Muscle of leg (tissue), 11 donors: Measurements from ENCODE around the gene CHST11. TPM values are rescaled to one million over a fixed set of nuclear protein-coding genes. Genes with fewer than 3 reads are reported as not detected.

Source experiments
- DNase-seq: peaks from one replicate; pipeline ENCODE4 v3.0.0; 2013
- H3K27ac ChIP-seq: one replicate; pipeline ENCODE4 v1.5.1; 2013; ENCODE audit warnings: mild to moderate bottlenecking, low read length, control low read depth
- H3K27me3 ChIP-seq: one replicate; pipeline ENCODE4 v1.6.1; 2013; ENCODE audit warnings: low read length; ENCODE audit not compliant: control insufficient read depth, insufficient read depth
- H3K36me3 ChIP-seq: one replicate; pipeline ENCODE4 v1.6.1; 2013; ENCODE audit warnings: low read length; ENCODE audit not compliant: control insufficient read depth, insufficient read depth
- H3K4me1 ChIP-seq: one replicate; pipeline ENCODE4 v1.6.1; 2013; ENCODE audit warnings: low read length; ENCODE audit not compliant: control insufficient read depth, insufficient read depth
- H3K4me3 ChIP-seq: one replicate; pipeline ENCODE4 v1.5.1; 2013; ENCODE audit warnings: low read length, control low read depth
- H3K9me3 ChIP-seq: replicated peaks from 2 replicates; pipeline ENCODE4 v1.6.1; 2013; ENCODE audit warnings: low read depth, low read length; ENCODE audit not compliant: control insufficient read depth
- WGBS: methylation state at CpG from one replicate; pipeline ENCODE4 v1.1.5; 2013; ENCODE audit warnings: missing lambda C conversion rate; ENCODE audit not compliant: insufficient coverage; 5-methylcytosine and 5-hydroxymethylcytosine counted together
- polyA plus RNA-seq, 8 donors: library from polyadenylated mRNA; unstranded; fragments of 120-200 nt; gene quantifications; one replicate each; pipeline versions ENCODE4 v1.2.1 to v1.2.3, GENCODE V29; 2013; ENCODE audit warnings: inconsistent platforms in 1 of 8, low replicate concordance in 1 of 8; ENCODE audit not compliant: insufficient read length in 8 of 8, insufficient read depth in 1 of 8
- total RNA-seq: library from RNA; stranded (reverse); fragments of 120-200 nt; gene quantifications from one replicate; pipeline ENCODE4 v1.2.4, GENCODE V29; 2013

The CHST11 gene
- total and polyA plus RNA-seq, 9 donors = 1.1 to 3.9 (median 2.3) TPM

- 83% methylated on average over 9 of the region's 12 CpGs for WGBS
- peaks cover 14% of the 10 kb centered on the region for H3K27me3 ChIP-seq
These were observed 197.2 kb downstream of the CHST11 start for GRCh38 chr12:104653730-104654664.

GRCh38 chr12:104654665-104655609, 198.2 kb downstream of the CHST11 start:
- H3K27me3 ChIP-seq = peaks cover 16% of the 10 kb centered on the region
- H3K27ac ChIP-seq = no peak overlapping the region
- WGBS = 74% methylated on average over 10 of the region's 16 CpGs
- DNase-seq = no peak
- no peaks in the 10 kb centered on the region for H3K36me3 ChIP-seq
- H3K9me3 ChIP-seq = no peaks in the 10 kb centered on the region
- H3K4me3 ChIP-seq = no peak overlapping the region
- peaks cover 3% of the 10 kb centered on the region for H3K4me1 ChIP-seq

More at GRCh38 chr12:104653730-104654664, 197.2 kb downstream of the CHST11 start:
- no peak overlapping the region for H3K27ac ChIP-seq
- no peak overlapping the region for H3K4me3 ChIP-seq
- H3K36me3 ChIP-seq = no peaks in the 10 kb centered on the region
- H3K9me3 ChIP-seq = no peaks in the 10 kb centered on the region
- peaks cover 3% of the 10 kb centered on the region for H3K4me1 ChIP-seq
- no peak for DNase-seq

DNA sequence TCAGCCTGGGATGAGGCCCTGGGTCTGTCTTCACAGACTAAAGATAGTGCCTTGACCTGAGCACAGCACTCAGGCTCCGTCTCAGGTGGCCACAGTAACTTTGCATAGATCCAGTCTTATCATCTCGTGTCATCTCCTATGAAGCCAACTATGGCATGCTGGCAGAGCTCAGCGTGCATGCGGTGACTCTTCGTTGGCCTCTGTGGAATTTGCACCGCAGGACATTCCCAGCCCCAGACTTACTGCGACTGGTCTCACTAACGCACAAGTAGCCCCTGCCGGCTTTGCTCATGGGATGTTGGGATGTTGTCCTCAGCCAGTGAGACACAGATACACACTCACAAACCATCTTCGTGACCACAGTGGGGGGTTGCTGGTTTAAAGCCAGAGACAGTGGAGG, 199.6 kb downstream of the CHST11 start:
- 94% methylated on average over 5 of the region's 10 CpGs for WGBS
- Histone ChIP-seq H3K4me3 (no peak overlapping the region), H3K36me3 (no peaks in the 10 kb centered on the region), H3K27ac (no peak overlapping the region), H3K4me1 (peaks cover 3% of the 10 kb centered on the region), H3K9me3 (no peaks in the 10 kb centered on the region), H3K27me3 (peaks cover 16% of the 10 kb centered on the region)
- DNase-seq = no peak

DNA sequence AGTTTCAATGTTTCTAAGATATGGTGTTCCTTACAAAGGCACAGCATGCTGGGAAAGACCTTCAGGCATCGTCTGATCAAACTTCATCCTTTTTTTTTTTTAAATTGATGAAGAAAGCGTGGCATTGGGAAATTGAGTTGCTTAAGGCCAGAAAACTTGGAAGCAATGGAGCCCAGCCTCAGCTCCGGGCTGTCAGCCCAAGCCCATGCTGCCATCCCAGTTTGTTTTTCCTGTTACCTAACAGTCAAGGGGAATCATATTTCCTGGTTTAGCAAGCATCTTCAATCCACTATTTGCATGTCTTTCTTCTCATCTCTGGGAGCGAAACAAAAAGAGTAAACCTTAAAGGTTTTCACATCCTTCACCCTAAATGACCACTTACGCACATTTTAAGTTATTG, 200.2 kb downstream of the CHST11 start:
- Histone ChIP-seq H3K27me3 (peaks cover 16% of the 10 kb centered on the region), H3K4me1 (peaks cover 3% of the 10 kb centered on the region), H3K4me3 (no peak overlapping the region), H3K27ac (no peak overlapping the region), H3K9me3 (no peaks in the 10 kb centered on the region), H3K36me3 (no peaks in the 10 kb centered on the region)
- WGBS = 44% methylated on average over 1 of the region's 5 CpGs
- no peak for DNase-seq

DNA sequence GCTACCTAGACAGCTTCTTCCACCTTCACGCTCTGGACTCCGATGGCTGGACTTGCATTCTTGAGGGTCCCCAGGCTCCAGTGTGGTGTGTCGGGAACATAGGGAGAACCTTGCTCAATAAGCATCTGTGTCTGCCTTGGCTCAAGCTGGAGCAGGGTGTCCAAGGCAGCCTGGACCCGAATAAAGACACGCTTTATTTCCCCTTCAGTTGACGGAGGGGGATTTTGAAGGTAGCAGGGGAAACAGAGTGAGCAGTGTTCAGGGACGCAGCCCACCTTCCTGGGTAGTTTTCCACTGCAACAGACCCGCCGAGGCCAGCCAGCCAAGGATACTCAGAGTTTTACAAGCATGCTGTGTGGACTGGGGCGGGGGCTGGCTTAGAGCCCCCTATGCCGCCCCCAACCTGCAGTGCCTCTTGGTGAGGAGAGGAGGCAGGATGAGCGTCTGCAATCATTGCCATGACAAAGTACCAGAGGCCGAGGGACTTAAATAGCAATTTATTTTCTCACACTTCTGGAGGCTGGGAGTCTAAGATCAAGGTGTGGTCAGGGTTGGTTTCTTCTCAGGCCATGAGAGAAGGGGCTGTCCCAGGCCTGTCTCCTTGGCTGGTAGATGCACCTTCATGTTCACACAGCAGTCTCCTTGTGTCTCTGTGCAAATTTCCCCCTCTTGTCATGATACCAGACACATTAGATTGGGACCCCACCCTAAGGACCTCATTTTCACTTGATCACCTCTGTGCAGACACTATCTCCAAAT, 201.2 kb downstream of the CHST11 start:
- WGBS = 61% methylated on average over 8 of the region's 13 CpGs
- H3K36me3 ChIP-seq = no peaks in the 10 kb centered on the region
- H3K4me3 ChIP-seq = no peak overlapping the region
- H3K9me3 ChIP-seq = no peaks in the 10 kb centered on the region
- peaks cover 16% of the 10 kb centered on the region for H3K27me3 ChIP-seq
- DNase-seq = no peak
- H3K27ac ChIP-seq = no peak overlapping the region
- H3K4me1 ChIP-seq = no peaks in the 10 kb centered on the region

- Histone ChIP-seq H3K27me3 (peaks cover 14% of the 10 kb centered on the region), H3K4me3 (no peak overlapping the region), H3K4me1 (no peaks in the 10 kb centered on the region), H3K36me3 (no peaks in the 10 kb centered on the region), H3K9me3 (no peaks in the 10 kb centered on the region), H3K27ac (no peak overlapping the region)
- DNase-seq = no peak
- WGBS = no CpG with 5 or more reads among the region's 5 CpGs
These were observed 202.3 kb downstream of the CHST11 start for GRCh38 chr12:104659058-104659457.

GRCh38 chr12:104662203-104662602, 205.5 kb downstream of the CHST11 start:
- H3K27ac ChIP-seq = no peak overlapping the region
- no peaks in the 10 kb centered on the region for H3K36me3 ChIP-seq
- peaks cover 2% of the 10 kb centered on the region for H3K4me1 ChIP-seq
- peaks cover 7% of the 10 kb centered on the region for H3K27me3 ChIP-seq
- 100% methylated on average over 1 of the region's 6 CpGs for WGBS
- no peak overlapping the region for H3K4me3 ChIP-seq
- H3K9me3 ChIP-seq = no peaks in the 10 kb centered on the region
- DNase-seq = no peak

DNA sequence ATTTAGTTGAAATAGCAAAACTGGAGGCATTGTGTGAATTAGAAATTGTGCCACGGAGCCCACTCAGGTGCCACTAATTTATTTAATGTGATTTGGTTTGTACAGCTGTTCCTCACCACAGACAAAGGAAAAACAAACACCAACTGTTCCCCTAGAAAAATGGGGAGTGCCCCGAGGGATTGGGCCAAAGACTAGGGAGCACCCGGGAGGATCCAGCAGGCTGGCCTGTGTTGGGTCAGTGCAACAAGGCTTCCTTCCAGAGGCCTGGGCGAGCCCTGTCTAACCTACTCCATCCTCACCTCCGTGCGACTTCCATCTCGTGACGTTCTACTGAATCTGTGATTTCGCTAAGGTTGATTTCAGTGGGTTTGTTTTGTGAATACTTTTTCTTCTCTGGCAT, 206.2 kb downstream of the CHST11 start:
- H3K36me3 ChIP-seq = no peaks in the 10 kb centered on the region
- WGBS = 83% methylated on average over 1 of the region's 9 CpGs

DNA sequence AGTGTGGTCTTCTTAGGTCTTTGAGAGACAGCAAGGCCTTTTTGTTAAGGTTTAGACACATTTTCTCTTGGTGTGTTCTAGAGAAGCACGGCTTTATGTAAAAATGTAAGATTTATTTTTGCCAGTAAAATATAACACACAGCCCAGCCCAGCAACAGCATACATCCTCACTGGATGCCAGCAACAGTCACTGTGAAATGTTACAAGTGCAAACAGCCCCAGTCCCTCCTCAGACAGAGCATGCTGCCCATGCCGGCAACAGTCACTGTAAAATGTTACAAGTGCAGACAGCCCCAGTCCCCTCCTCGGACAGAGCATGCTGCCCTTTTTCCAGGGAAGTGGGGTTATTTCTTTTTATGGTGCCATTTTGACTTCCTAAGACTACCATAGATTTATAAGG, 207.6 kb downstream of the CHST11 start:
- no peak overlapping the region for H3K4me3 ChIP-seq
- peaks cover 23% of the 10 kb centered on the region for H3K4me1 ChIP-seq
- DNase-seq = no peak
- no CpG with 5 or more reads among the region's 3 CpGs for WGBS
- H3K9me3 ChIP-seq = no peaks in the 10 kb centered on the region
- H3K27me3 ChIP-seq = no peaks in the 10 kb centered on the region
- H3K36me3 ChIP-seq = no peaks in the 10 kb centered on the region
- H3K27ac ChIP-seq = no peak overlapping the region

More for the DNA sequence above, 206.2 kb downstream of the CHST11 start:
- Histone ChIP-seq H3K4me1 (peaks cover 9% of the 10 kb centered on the region), H3K4me3 (no peak overlapping the region), H3K27me3 (peaks cover 3% of the 10 kb centered on the region), H3K9me3 (no peaks in the 10 kb centered on the region), H3K27ac (no peak overlapping the region)
- DNase-seq = no peak
